IMR-90 (cell line): ENCODE results near the gene GJC1. TPM values are rescaled to one million over a fixed set of nuclear protein-coding genes. Genes with fewer than 3 reads are reported as not detected.

Experiments
- ATAC-seq: fragments of 200-7000 bp; cut with Tn5 transposase; 2 replicates; pipeline ENCODE4 v1.9.1; 2020; ENCODE audit warnings: low read depth, mild to moderate bottlenecking, moderate library complexity
- BruUV-seq: library from RNA; stranded (reverse); fragments of 400-500 nt; replicated peaks from 2 replicates; lab custom pipeline; 2021; lab: Mats Ljungman, UMichigan
- CTCF ChIA-PET: fragments of 300-600 bp; formaldehyde crosslinking; extraction: SDS; loops from one replicate; lab custom pipeline; 2021; ENCODE audit warnings: antibody characterized with exemption; lab: Yijun Ruan, JAX
- POLR2A ChIA-PET: fragments of 300-600 bp; sonication (Branson Sonifier 250); formaldehyde crosslinking; loops from one replicate; lab custom pipeline; 2022; ENCODE audit warnings: antibody characterized with exemption; ENCODE audit not compliant: unreplicated experiment; lab: Charles Lee
- DNase-seq: peaks from one replicate; pipeline ENCODE4 v3.0.0; 2013
- H2AFZ ChIP-seq: replicated peaks from 2 replicates; pipeline ENCODE3; 2013; ENCODE audit warnings: low read length, mild to moderate bottlenecking; ENCODE audit not compliant: poor library complexity
- H2AK5ac ChIP-seq: 2 replicates; pipeline ENCODE4 v1.6.1; 2013; ENCODE audit warnings: low read depth, low read length, inconsistent platforms
- H2AK9ac ChIP-seq: replicated peaks from 2 replicates; pipeline ENCODE3; 2013; ENCODE audit warnings: mild to moderate bottlenecking, low read depth, low read length, moderate library complexity; ENCODE audit not compliant: poor library complexity
- H2BK120ac ChIP-seq: 2 replicates; pipeline ENCODE4 v1.6.1; 2013; ENCODE audit warnings: low read depth, low read length, inconsistent platforms
- H2BK15ac ChIP-seq: 3 replicates; pipeline ENCODE4 v1.6.1; 2013; ENCODE audit warnings: low read depth, low read length, inconsistent platforms
- H2BK20ac ChIP-seq: 2 replicates; pipeline ENCODE4 v1.6.1; 2013; ENCODE audit warnings: low read depth, mild to moderate bottlenecking, inconsistent platforms, low read length, moderate library complexity
- H2BK5ac ChIP-seq: 2 replicates; pipeline ENCODE4 v1.6.1; 2013; ENCODE audit warnings: mild to moderate bottlenecking, low read depth, low read length, inconsistent platforms; ENCODE audit not compliant: poor library complexity, severe bottlenecking
- H3K14ac ChIP-seq: replicated peaks from 2 replicates; pipeline ENCODE4 v1.6.1; 2013; ENCODE audit warnings: low read depth, low read length, inconsistent platforms
- H3K18ac ChIP-seq: 2 replicates; pipeline ENCODE4 v1.6.1; 2013; ENCODE audit warnings: low read depth, low read length, control low read depth
- H3K23ac ChIP-seq: 2 replicates; pipeline ENCODE4 v1.6.1; 2013; ENCODE audit warnings: low read depth, low read length, inconsistent platforms
- H3K27ac ChIP-seq: 2 replicates; pipeline ENCODE4 v1.5.1; 2013; ENCODE audit warnings: mild to moderate bottlenecking, control low read depth, low read length; ENCODE audit not compliant: insufficient read depth
- H3K27me3 ChIP-seq: 2 replicates; pipeline ENCODE4 v1.6.1; 2013; ENCODE audit warnings: low read length; ENCODE audit not compliant: control insufficient read depth, insufficient read depth
- H3K36me3 ChIP-seq: 2 replicates; pipeline ENCODE4 v1.6.1; 2013; ENCODE audit warnings: low read length, mixed read lengths; ENCODE audit not compliant: control insufficient read depth, insufficient read depth
- H3K4ac ChIP-seq: 2 replicates; pipeline ENCODE4 v1.6.1; 2013; ENCODE audit warnings: low read depth, low read length, inconsistent platforms
- H3K4me1 ChIP-seq: 2 replicates; pipeline ENCODE4 v1.6.1; 2013; ENCODE audit warnings: low read length, mixed read lengths; ENCODE audit not compliant: control insufficient read depth, insufficient read depth
- H3K4me2 ChIP-seq: 2 replicates; pipeline ENCODE4 v1.6.1; 2013; ENCODE audit warnings: low read depth, mild to moderate bottlenecking, control low read depth, low read length, moderate library complexity
- H3K4me3 ChIP-seq: 2 replicates; pipeline ENCODE4 v1.5.1; 2013; ENCODE audit warnings: low read depth, mild to moderate bottlenecking, control low read depth, low read length, moderate library complexity; ENCODE audit not compliant: insufficient read depth
- H3K56ac ChIP-seq: 2 replicates; pipeline ENCODE4 v1.6.1; 2013; ENCODE audit warnings: low read length, inconsistent platforms; ENCODE audit not compliant: insufficient read depth; ENCODE audit errors: extremely low read depth
- H3K79me1 ChIP-seq, 2 experiments: 2 replicates each; pipeline ENCODE4 v1.6.1; 2013; ENCODE audit warnings: low read length in 2 of 2, inconsistent platforms in 1 of 2, low read depth in 1 of 2
- H3K9ac ChIP-seq: 2 replicates; pipeline ENCODE4 v1.6.1; 2013; ENCODE audit warnings: low read depth, low read length, control low read depth
- H3K9me1 ChIP-seq: 2 replicates; pipeline ENCODE4 v1.6.1; 2013; ENCODE audit warnings: low read length, inconsistent platforms; ENCODE audit not compliant: insufficient read depth
- H3K9me3 ChIP-seq: 2 replicates; pipeline ENCODE4 v1.6.1; 2013; ENCODE audit warnings: low read length; ENCODE audit not compliant: control insufficient read depth, insufficient read depth
- H4K20me1 ChIP-seq: 2 replicates; pipeline ENCODE4 v1.6.1; 2013; ENCODE audit warnings: low read length, inconsistent platforms; ENCODE audit not compliant: insufficient read depth
- H4K5ac ChIP-seq: 2 replicates; pipeline ENCODE4 v1.6.1; 2013; ENCODE audit warnings: mild to moderate bottlenecking, low read depth, low read length, control low read depth
- H4K8ac ChIP-seq, 2 experiments: 2 replicates each; pipeline ENCODE4 v1.6.1; 2013; ENCODE audit warnings: low read depth in 2 of 2, low read length in 2 of 2, control low read depth in 1 of 2, inconsistent platforms in 1 of 2
- H4K91ac ChIP-seq: 2 replicates; pipeline ENCODE4 v1.6.1; 2013; ENCODE audit warnings: low read depth, low read length, inconsistent platforms; ENCODE audit not compliant: insufficient read depth
- MAZ ChIP-seq: IDR thresholded peaks from 2 replicates; pipeline ENCODE4 v1.6.1; 2012; ENCODE audit warnings: low read depth, mild to moderate bottlenecking, low read length, improper control_type of control experiment, moderate library complexity, borderline replicate concordance
- WGBS, 2 experiments: methylation state at CpG; one replicate each; pipeline versions ENCODE4 v1.1.5 to v1.1.7; 2013; ENCODE audit warnings: missing lambda C conversion rate in 2 of 2; ENCODE audit not compliant: insufficient read length in 1 of 2; ENCODE audit errors: extremely low coverage in 2 of 2; 5-methylcytosine and 5-hydroxymethylcytosine counted together
- dilution Hi-C: fragments of 300-500 bp; cut with HindIII; formaldehyde crosslinking; loops from one replicate; pipeline ENCODE4 v1.14.3; 2018; ENCODE audit warnings: low sequenced_read_pairs; ENCODE audit not compliant: unreplicated experiment
- in situ Hi-C: fragments of 300-500 bp; cut with MboI; formaldehyde crosslinking; loops from 3 replicates; pipeline ENCODE4 v1.14.3; 2019; ENCODE audit warnings: low sequenced_read_pairs, inconsistent platforms, mixed read lengths
- intact Hi-C: fragments of 100-400 bp; cut with micrococcal nuclease; formaldehyde crosslinking; loops from 2 replicates; pipeline ENCODE4 v1.10.0; 2022
- polyA plus RNA-seq, 3 experiments: library from polyadenylated mRNA; depleted of rRNA; stranded (reverse); fragments of >200 nt; gene quantifications; 2 replicates each; pipeline ENCODE4 v1.2.3, GENCODE V29; 2012; ENCODE audit warnings: low replicate concordance in 1 of 3
- total RNA-seq: library from RNA; depleted of rRNA; stranded (reverse); fragments of >200 nt; gene quantifications from 2 replicates; pipeline ENCODE4 v1.2.3, GENCODE V29; 2012
- TF ChIP-seq, protein P1 (sequence below): conservative IDR thresholded peaks from 2 replicates; pipeline ENCODE4 v1.5.1; 2012; ENCODE audit warnings: mild to moderate bottlenecking, low read depth, low read length, improper control_type of control experiment

GJC1 gene
- total and polyA plus RNA-seq, 2 of the 4 experiments (the other 2 are of a cell fraction): 23.9 to 69.7 TPM

DNA sequence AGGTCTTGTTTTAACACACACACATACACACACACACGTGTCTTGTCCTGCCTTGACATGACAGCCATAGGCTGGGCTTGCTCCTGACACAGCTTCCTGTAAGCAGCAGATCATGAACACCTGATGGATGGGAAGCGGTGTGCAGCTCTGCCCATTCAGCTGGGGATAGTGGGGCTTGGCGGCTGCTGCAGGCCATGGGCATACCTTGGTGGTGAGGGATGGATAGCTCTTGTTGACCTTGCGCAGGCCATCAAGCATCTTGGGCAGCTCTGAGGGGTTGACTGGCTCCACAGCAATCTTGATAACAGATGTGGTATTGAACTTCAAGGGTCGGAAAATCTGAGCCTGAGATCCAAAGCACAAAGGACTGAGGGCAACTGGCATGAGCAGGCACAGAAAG is 29.6 kb upstream of the GJC1 start:
- intact Hi-C loops: no loop called here
- no peak for DNase-seq
- in situ Hi-C loops: loop anchor here (5.0 kb wide), 1 partner anchor 77 kb away; no protein-coding TSS in a partner anchor

More for the DNA sequence above, 29.6 kb upstream of the GJC1 start:
- no peaks in the 10 kb centered on the region for H3K4me1 ChIP-seq
- no peak overlapping the region for H3K27ac ChIP-seq
- ChIA-PET POLR2A (no interaction called here), CTCF (interaction anchor here (1.2 to 1.6 kb wide), 2 partner anchors 15 to 80 kb away, joined by 3 to 5 read pairs; no protein-coding TSS in a partner anchor)
- no peak overlapping the region for H4K91ac ChIP-seq
- H3K4me2 ChIP-seq: no peak overlapping the region
- no peak overlapping the region for H3K56ac ChIP-seq
- H3K9ac ChIP-seq: no peak overlapping the region
- H4K8ac ChIP-seq: no peak overlapping the region
- H3K79me1 ChIP-seq: peaks cover 5% of the 10 kb centered on the region in 2 experiments; a peak in 2 of 4 replicates
- H2AK9ac ChIP-seq: no peak overlapping the region
- BruUV-seq: no TSS peak
- peaks cover 71% of the 10 kb centered on the region for H3K36me3 ChIP-seq
- H2BK120ac ChIP-seq: no peak overlapping the region
- peaks cover 4% of the 10 kb centered on the region; the same call in 1 of the 2 replicates for H3K9me1 ChIP-seq
- H2AFZ ChIP-seq: no peak overlapping the region
- no peak overlapping the region for H3K4me3 ChIP-seq
- dilution Hi-C loops: no loop called here
- no peak overlapping the region for H3K4ac ChIP-seq
- no peak overlapping the region for H2BK5ac ChIP-seq
- H3K23ac ChIP-seq: no peak overlapping the region
- no peaks in the 10 kb centered on the region for H3K9me3 ChIP-seq
- H3K27me3 ChIP-seq: no peaks in the 10 kb centered on the region
- H2BK15ac ChIP-seq: no peak overlapping the region
- H4K5ac ChIP-seq: no peak overlapping the region
- no peak overlapping the region for H2AK5ac ChIP-seq
- no peak overlapping the region for H3K18ac ChIP-seq
- no peak overlapping the region for H3K14ac ChIP-seq
- no peak for ATAC-seq
- TF ChIP-seq, protein P1, sequence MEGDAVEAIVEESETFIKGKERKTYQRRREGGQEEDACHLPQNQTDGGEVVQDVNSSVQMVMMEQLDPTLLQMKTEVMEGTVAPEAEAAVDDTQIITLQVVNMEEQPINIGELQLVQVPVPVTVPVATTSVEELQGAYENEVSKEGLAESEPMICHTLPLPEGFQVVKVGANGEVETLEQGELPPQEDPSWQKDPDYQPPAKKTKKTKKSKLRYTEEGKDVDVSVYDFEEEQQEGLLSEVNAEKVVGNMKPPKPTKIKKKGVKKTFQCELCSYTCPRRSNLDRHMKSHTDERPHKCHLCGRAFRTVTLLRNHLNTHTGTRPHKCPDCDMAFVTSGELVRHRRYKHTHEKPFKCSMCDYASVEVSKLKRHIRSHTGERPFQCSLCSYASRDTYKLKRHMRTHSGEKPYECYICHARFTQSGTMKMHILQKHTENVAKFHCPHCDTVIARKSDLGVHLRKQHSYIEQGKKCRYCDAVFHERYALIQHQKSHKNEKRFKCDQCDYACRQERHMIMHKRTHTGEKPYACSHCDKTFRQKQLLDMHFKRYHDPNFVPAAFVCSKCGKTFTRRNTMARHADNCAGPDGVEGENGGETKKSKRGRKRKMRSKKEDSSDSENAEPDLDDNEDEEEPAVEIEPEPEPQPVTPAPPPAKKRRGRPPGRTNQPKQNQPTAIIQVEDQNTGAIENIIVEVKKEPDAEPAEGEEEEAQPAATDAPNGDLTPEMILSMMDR: no peak
- no peak for TF ChIP-seq MAZ
- no peak overlapping the region for H2BK20ac ChIP-seq
- no peaks in the 10 kb centered on the region for H4K20me1 ChIP-seq
- 96% methylated on average over 4 of the region's 5 CpGs; no CpG with 5 or more reads in 1 of the 2 experiments for WGBS, 2 experiments
